HEK293 (cell line): ENCODE results near the gene P3H4.
A peak's percentile ranks its signal among the peaks of the same experiment; 100 is the strongest.

ENCODE experiments used
- CTCF ChIP-seq: fragments of 450-650 bp; formaldehyde crosslinking; IDR thresholded peaks from 2 replicates; pipeline ENCODE4 v1.5.1; 2016; ENCODE audit warnings: missing biosample characterization, missing genetic modification characterization
- ZFP69B ChIP-seq: fragments of 450-650 bp; formaldehyde crosslinking; IDR thresholded peaks from 2 replicates; pipeline ENCODE4 v1.5.1; 2016; ENCODE audit warnings: missing biosample characterization, missing genetic modification characterization
- ZNF24 ChIP-seq: fragments of 450-650 bp; formaldehyde crosslinking; IDR thresholded peaks from 2 replicates; pipeline ENCODE4 v1.5.1; 2016; ENCODE audit warnings: missing biosample characterization, missing genetic modification characterization
- ZNF449 ChIP-seq: fragments of 450-650 bp; formaldehyde crosslinking; IDR thresholded peaks from 2 replicates; pipeline ENCODE4 v1.5.1; 2017; ENCODE audit warnings: missing biosample characterization, mild to moderate bottlenecking, missing genetic modification characterization, moderate library complexity
- ZNF48 ChIP-seq: fragments of 450-650 bp; formaldehyde crosslinking; IDR thresholded peaks from 2 replicates; pipeline ENCODE4 v1.5.1; 2016; ENCODE audit warnings: missing biosample characterization, missing genetic modification characterization
- ZNF623 ChIP-seq: fragments of 450-650 bp; formaldehyde crosslinking; IDR thresholded peaks from 2 replicates; pipeline ENCODE4 v1.5.1; 2016; ENCODE audit warnings: missing biosample characterization, missing genetic modification characterization
- ZNF677 ChIP-seq: fragments of 450-650 bp; IDR thresholded peaks from 2 replicates; pipeline ENCODE4 v1.5.0; 2018; ENCODE audit warnings: missing biosample characterization, mild to moderate bottlenecking, missing genetic modification characterization, moderate library complexity
- ZNF707 ChIP-seq: fragments of 450-650 bp; formaldehyde crosslinking; IDR thresholded peaks from 2 replicates; pipeline ENCODE4 v1.5.1; 2016; ENCODE audit warnings: missing biosample characterization, missing genetic modification characterization
- ZSCAN5A ChIP-seq: fragments of 450-650 bp; formaldehyde crosslinking; IDR thresholded peaks from 2 replicates; pipeline ENCODE4 v1.5.1; 2016; ENCODE audit warnings: missing biosample characterization, missing genetic modification characterization
- TF ChIP-seq, protein P1 (sequence below): fragments of 450-650 bp; formaldehyde crosslinking; IDR thresholded peaks from 2 replicates; pipeline ENCODE4 v1.5.1; 2016; ENCODE audit warnings: missing biosample characterization, missing genetic modification characterization
- TF ChIP-seq, protein P2 (sequence below): fragments of 450-650 bp; formaldehyde crosslinking; IDR thresholded peaks from 2 replicates; pipeline ENCODE4 v1.5.1; 2017; ENCODE audit warnings: missing biosample characterization, missing genetic modification characterization
- TF ChIP-seq, protein P3 (sequence below): fragments of 450-650 bp; formaldehyde crosslinking; IDR thresholded peaks from 2 replicates; pipeline ENCODE4 v1.5.1; 2016; ENCODE audit warnings: missing biosample characterization, missing genetic modification characterization, borderline replicate concordance
- TF ChIP-seq, protein P4 (sequence below): fragments of 450-650 bp; formaldehyde crosslinking; IDR thresholded peaks from 2 replicates; pipeline ENCODE4 v1.5.0; 2017; ENCODE audit warnings: missing biosample characterization, missing genetic modification characterization, borderline replicate concordance

DNA sequence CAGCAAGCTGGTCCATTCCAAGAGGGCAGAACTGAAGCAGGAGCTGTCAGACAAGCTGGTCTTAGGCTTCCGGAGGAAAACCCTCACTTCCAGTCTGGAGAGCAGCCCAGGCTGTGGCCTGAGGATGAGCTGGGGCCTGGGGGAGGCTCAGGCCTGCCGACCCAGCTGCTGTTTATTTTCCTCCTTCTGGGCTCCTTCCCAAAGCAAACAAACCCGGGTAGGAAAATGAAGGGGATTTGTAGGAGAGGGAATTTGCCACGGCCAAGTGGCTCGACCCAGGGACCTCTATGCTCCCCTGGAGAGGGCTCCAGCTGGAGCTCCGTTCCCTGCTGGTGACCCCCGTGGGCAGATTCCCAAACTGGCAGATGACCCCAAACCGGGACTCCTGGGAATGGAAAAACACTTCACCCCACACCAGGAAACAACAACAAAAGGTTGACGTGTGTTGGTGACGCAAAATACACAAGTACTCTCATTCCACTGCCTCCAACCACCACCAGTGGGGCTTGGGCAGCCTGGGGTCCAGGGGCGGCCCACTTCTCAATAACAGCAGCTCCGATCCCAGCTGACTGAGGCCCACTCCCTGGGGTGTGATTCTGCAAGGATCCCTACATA, 34.1 kb downstream of the P3H4 start:
- TF ChIP-seq, protein P1, sequence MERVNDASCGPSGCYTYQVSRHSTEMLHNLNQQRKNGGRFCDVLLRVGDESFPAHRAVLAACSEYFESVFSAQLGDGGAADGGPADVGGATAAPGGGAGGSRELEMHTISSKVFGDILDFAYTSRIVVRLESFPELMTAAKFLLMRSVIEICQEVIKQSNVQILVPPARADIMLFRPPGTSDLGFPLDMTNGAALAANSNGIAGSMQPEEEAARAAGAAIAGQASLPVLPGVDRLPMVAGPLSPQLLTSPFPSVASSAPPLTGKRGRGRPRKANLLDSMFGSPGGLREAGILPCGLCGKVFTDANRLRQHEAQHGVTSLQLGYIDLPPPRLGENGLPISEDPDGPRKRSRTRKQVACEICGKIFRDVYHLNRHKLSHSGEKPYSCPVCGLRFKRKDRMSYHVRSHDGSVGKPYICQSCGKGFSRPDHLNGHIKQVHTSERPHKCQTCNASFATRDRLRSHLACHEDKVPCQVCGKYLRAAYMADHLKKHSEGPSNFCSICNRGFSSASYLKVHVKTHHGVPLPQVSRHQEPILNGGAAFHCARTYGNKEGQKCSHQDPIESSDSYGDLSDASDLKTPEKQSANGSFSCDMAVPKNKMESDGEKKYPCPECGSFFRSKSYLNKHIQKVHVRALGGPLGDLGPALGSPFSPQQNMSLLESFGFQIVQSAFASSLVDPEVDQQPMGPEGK (tag by site-specific recombination), result peak; percentile 72
- TF ChIP-seq ZNF707 (tag by site-specific recombination) (no peak), ZNF449 (tag by site-specific recombination) (0 out of 2 replicates have a peak, but pooled peaks have one; percentile 26), CTCF (no peak), ZNF677 (tag by site-specific recombination) (no peak), ZFP69B (tag by site-specific recombination) (no peak), ZSCAN5A (tag by site-specific recombination) (no peak), ZNF24 (no peak; the same call in 1 of the 2 replicates), ZNF48 (tag by site-specific recombination) (no peak), ZNF623 (tag by site-specific recombination) (no peak)
- TF ChIP-seq, protein P2, sequence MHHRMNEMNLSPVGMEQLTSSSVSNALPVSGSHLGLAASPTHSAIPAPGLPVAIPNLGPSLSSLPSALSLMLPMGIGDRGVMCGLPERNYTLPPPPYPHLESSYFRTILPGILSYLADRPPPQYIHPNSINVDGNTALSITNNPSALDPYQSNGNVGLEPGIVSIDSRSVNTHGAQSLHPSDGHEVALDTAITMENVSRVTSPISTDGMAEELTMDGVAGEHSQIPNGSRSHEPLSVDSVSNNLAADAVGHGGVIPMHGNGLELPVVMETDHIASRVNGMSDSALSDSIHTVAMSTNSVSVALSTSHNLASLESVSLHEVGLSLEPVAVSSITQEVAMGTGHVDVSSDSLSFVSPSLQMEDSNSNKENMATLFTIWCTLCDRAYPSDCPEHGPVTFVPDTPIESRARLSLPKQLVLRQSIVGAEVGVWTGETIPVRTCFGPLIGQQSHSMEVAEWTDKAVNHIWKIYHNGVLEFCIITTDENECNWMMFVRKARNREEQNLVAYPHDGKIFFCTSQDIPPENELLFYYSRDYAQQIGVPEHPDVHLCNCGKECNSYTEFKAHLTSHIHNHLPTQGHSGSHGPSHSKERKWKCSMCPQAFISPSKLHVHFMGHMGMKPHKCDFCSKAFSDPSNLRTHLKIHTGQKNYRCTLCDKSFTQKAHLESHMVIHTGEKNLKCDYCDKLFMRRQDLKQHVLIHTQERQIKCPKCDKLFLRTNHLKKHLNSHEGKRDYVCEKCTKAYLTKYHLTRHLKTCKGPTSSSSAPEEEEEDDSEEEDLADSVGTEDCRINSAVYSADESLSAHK (tag by site-specific recombination), result no peak
- TF ChIP-seq, protein P3, sequence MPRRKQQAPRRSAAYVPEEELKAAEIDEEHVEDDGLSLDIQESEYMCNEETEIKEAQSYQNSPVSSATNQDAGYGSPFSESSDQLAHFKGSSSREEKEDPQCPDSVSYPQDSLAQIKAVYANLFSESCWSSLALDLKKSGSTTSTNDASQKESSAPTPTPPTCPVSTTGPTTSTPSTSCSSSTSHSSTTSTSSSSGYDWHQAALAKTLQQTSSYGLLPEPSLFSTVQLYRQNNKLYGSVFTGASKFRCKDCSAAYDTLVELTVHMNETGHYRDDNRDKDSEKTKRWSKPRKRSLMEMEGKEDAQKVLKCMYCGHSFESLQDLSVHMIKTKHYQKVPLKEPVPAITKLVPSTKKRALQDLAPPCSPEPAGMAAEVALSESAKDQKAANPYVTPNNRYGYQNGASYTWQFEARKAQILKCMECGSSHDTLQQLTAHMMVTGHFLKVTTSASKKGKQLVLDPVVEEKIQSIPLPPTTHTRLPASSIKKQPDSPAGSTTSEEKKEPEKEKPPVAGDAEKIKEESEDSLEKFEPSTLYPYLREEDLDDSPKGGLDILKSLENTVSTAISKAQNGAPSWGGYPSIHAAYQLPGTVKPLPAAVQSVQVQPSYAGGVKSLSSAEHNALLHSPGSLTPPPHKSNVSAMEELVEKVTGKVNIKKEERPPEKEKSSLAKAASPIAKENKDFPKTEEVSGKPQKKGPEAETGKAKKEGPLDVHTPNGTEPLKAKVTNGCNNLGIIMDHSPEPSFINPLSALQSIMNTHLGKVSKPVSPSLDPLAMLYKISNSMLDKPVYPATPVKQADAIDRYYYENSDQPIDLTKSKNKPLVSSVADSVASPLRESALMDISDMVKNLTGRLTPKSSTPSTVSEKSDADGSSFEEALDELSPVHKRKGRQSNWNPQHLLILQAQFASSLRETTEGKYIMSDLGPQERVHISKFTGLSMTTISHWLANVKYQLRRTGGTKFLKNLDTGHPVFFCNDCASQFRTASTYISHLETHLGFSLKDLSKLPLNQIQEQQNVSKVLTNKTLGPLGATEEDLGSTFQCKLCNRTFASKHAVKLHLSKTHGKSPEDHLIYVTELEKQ, result no peak
- TF ChIP-seq, protein P4, sequence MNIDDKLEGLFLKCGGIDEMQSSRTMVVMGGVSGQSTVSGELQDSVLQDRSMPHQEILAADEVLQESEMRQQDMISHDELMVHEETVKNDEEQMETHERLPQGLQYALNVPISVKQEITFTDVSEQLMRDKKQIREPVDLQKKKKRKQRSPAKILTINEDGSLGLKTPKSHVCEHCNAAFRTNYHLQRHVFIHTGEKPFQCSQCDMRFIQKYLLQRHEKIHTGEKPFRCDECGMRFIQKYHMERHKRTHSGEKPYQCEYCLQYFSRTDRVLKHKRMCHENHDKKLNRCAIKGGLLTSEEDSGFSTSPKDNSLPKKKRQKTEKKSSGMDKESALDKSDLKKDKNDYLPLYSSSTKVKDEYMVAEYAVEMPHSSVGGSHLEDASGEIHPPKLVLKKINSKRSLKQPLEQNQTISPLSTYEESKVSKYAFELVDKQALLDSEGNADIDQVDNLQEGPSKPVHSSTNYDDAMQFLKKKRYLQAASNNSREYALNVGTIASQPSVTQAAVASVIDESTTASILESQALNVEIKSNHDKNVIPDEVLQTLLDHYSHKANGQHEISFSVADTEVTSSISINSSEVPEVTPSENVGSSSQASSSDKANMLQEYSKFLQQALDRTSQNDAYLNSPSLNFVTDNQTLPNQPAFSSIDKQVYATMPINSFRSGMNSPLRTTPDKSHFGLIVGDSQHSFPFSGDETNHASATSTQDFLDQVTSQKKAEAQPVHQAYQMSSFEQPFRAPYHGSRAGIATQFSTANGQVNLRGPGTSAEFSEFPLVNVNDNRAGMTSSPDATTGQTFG, result no peak
